Fibroblast of peridontal ligament (primary cell): ENCODE measurements around the gene PTPRD.

Source experiments
- DNase-seq: peaks from one replicate; pipeline ENCODE4 v3.0.0-alpha.2; 2010; ENCODE audit errors: extremely low read depth

Gene PTPRD

DNA sequence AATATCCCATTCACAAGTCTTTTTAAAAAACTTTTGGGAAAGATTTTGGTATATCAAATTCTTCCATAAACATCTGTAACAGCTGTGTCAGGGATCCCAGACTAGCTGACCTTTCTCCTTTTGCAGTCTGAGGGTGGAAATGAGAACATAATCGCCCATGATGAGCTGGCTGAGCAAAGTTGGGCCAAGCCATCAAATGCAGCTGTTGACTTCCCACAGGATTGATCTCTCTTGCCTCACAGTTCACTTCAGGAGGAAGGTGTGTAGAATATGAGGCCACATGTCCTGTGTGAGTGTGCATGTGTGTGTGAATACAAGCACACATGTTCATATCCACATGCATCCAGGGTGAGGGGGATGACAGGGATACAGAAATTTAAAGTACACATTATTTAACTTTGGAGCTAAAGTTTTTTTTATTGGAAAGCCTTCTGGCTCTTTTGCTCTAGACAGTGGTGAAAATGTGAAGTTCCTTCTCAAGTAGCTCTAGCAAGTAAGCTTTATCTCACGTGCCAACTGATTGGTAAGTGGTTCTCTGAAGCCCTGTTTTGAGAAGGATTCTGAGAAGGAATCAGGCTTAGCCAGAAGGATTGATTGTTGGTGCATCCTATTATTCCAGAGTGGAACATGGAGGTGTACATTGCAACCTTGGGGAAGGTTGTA is 2344.5 kb downstream of the PTPRD start:
- DNase-seq = peak; percentile 31

GRCh38 chr9:8267636-8268035 is 2345.2 kb downstream of the PTPRD start:
- peak; percentile 12 for DNase-seq

DNA sequence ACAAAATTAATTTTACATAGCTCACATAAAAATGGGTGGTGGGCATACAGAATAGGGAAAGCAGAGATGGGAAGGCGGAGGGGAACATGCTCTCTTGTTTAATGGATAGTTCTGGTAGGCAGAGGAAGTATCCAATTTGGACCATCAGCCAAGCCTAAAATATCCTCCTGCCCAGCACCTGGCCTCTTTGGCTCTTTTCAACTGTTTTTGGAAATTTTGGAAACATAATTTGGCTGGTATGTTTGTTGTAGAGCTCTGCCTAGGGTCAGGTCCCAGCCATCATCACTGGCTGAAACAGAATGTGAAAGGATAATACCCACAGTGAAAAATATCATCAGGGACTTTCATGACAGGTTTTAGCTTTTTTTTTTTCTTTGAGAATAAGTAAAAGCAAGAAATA is 2345.9 kb downstream of the PTPRD start:
- no peak for DNase-seq

DNA sequence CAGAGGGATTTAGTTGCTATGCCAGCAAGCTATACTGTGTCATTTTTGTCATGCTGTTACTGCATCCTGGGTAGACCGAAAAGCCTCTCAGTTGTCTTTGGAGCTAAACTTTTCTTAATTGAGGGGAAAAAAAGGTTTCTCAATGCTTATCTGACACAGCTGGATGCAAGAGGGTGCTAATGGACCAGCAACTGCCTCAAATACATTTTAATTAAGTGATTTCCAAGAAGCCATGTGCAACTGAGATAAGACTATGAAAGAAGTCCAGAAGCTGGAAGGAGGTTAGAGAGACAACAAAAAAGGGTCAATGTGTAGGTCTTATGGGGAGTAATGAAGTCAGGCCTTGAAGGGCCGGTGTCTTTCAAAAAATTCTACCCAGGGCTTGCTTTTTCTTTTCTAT is 2347.5 kb downstream of the PTPRD start:
- DNase-seq = no peak
